Globus pallidus (tissue), 1 donor: ENCODE data around the gene IGFBP4.
"Not testable (repeated sequence)": the region's sequence is repeated elsewhere in the genome, so short reads cannot be mapped to it uniquely, and the experiment has no call there.

ENCODE experiments used
- DNase-seq: peaks from one replicate; pipeline ENCODE4 v3.0.0-alpha.2; 2015; ENCODE audit warnings: low spot score

The IGFBP4 gene

GRCh38 chr17:40443196-40443987, at the start of gene IGFBP4:
Gene IGFBP4, plus strand, starts transcription at chr17:40443450. Its CDS starts 286 bp downstream, at chr17:40443736.
- DNase-seq: peak; percentile 43

DNA sequence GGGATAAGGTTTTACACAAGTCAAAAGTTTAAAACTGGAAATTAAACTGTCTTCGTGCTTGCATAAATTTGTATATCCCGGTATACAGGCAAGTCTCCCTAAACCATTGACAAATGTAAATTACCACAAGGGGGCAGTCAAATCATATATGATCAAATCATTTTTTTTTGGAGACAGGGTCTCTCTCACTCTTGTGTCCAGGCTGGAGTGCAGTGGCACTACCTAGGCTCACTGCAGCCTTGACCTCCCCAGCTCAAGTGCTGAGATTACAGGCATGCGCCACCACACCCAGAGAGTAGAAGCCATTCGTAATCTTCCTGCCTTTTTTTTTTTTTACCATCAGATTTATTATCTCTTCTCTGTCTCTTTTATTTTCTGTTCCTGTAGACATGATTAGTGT, 44.1 kb upstream of the IGFBP4 start:
- DNase-seq: peak; percentile 35

DNA sequence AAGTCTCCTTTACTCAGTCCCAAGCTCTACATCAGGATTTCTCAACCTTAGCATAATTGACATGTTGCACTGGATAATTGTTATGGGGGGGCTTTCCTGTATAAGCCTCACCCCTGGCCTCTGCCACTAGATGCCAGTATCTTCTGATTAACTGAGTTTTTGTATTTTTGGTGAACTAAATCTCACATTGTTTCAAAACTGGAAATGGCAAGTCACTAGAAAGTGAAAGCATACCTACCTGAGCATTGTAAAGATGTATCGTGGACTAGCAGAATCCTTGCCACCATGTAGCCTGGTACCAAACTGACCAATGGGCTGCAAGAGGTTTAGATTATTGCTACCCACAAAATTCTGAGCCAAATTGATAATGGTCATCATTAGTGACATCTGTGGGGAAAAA, 40.6 kb upstream of the IGFBP4 start:
- no peak for DNase-seq

- DNase-seq: no peak
These were observed 39.2 kb upstream of the IGFBP4 start for GRCh38 chr17:40404003-40404402.

DNA sequence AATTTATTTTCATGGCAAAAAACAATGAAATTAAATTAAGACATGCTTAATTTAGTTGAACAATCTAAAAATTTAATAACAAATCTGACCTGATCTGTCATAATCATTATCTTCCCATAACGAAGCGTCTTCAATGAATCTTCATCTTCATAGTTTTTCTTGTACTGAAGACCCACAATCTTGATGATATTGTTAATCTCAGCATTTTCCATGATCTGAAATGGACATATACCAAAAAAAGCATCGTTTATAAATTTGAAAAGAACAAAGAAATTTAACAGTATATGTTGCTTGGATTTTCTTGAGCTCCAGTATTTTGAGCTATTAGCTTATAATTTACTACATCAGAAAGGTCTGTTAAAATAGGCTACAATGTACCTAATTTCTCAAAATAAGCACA, 35.8 kb upstream of the IGFBP4 start:
- DNase-seq: no peak

DNA sequence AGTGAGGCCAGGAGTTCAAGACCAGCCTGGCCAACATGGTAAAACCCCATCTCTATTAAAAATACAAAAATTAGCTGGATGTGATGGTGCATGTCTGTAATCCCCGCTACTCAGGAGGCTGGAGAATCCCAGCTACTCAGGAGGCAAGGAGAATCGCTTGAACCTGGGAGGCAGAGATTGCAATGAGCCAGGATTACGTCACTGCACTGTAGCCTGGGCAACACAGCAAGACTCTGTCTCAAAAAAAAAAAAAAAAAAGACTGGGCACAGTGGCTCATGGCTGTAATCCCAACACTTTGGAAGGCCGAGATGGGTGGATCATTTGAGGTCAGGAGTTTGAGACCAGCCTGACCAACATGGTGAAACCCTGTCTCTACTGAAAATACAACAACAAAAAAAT, 33.7 kb upstream of the IGFBP4 start:
- DNase-seq: not testable (repeated sequence)

GRCh38 chr17:40410082-40410481, 33.2 kb upstream of the IGFBP4 start:
- no peak for DNase-seq

DNA sequence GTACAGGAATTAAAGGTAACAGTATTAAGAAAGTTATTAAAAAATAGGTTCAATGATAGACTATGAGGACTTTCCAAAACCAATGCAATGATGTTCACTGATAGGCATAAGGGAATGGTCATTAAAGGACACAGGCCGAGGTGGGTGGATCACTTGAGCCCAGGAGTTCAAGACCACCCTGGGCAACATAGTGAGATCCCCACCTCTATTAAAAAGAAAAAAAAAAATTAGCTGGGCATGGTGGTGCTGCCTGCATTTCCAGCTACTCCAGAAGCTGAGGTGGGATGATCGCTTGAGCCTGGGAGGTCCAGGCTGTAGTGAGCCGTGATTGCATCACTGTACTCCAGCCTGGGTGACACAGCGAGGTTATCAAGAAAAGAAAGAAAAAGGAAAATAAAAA, 31.4 kb upstream of the IGFBP4 start:
- no peak for DNase-seq

- DNase-seq: no peak
These were observed 30.4 kb upstream of the IGFBP4 start for GRCh38 chr17:40412880-40413279.

GRCh38 chr17:40414312-40414711, 28.9 kb upstream of the IGFBP4 start:
- not testable (repeated sequence) for DNase-seq

DNA sequence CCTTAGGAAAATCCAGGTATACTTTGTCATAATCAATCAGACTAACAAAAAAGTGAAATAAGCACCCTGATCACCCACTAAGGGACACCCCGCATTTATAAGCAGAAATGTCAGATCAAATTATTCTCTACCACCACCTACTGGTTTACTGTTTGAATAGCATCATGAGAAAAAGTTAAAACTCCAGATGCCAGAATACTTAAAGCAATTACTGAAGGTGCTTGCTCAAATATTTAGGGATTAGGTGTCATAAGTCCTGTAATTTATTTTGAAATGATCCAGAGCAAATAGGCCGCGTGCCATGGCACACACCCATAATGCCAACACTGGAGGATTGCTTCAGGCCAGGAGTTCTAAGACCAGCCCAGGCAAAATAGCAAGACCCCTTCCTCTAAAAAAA, 27.9 kb upstream of the IGFBP4 start:
- DNase-seq: no peak

DNA sequence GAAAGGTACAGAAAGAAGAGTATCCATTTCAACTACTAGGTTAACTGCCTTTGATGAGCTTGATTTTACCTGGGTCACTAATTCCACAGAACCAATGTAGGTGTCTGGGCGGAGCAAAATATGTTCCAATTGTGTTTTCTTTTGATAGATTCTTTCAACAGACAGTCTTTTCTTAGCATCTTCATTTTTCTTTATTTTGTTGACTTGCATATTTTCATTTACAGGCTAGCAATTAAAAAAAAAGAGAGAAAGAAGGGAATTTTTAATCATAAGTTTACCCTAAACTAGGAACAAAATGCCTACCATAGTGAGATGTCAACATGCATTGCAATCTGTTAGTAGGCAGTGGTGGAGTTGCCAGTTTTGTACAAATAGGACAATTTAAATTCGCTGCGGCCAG, 26.6 kb upstream of the IGFBP4 start:
- no peak for DNase-seq

- no peak for DNase-seq
These were observed 26.0 kb upstream of the IGFBP4 start for GRCh38 chr17:40417258-40417608.

- DNase-seq: peak; percentile 99
These were observed 25.4 kb upstream of the IGFBP4 start, which contains the start of gene TOP2A for GRCh38 chr17:40417609-40418427. Gene TOP2A, minus strand, starts transcription at chr17:40417896. Its CDS starts 105 bp downstream, at chr17:40417791.

- DNase-seq: no peak
These were observed 24.9 kb upstream of the IGFBP4 start for GRCh38 chr17:40418428-40418706.

DNA sequence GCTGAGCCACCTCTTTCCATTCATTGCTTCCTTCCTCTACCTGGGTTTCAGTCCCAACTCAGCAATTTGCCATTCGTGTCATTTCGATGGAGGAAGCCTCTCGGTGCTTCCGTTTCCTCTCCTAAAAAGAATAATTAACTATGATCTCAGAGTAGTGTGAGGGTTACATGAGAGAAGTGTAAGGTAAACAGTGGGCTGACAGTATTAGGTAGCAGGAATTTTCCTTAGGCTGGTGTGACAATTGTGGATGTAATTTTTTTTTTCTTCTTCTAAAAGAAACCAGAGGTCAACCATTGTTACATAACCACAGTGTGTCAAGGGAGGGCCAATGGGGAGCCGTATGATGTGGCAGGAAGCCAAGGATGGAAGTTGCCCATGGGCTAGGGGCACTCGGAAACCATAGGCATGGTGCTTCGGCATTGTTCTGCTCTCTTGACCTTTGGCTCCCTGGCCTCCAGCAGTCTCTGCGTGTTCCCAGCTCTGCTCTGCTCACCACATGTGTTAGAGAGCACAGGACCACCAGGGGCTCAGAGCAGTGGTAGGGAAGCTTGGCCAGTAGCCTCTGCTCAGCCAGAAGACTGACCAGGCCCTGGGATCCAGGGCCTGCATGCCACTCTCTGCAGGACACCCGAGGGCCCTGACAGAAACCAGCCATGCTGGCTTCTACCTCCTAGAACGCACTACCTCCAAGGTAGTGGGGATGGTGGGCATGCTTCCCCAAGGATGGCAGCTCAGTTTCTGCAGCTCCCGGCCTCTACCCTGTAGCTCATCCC, 23.5 kb upstream of the IGFBP4 start:
- DNase-seq: no peak

GRCh38 chr17:40422990-40423633, 20.1 kb upstream of the IGFBP4 start:
- no peak for DNase-seq

DNA sequence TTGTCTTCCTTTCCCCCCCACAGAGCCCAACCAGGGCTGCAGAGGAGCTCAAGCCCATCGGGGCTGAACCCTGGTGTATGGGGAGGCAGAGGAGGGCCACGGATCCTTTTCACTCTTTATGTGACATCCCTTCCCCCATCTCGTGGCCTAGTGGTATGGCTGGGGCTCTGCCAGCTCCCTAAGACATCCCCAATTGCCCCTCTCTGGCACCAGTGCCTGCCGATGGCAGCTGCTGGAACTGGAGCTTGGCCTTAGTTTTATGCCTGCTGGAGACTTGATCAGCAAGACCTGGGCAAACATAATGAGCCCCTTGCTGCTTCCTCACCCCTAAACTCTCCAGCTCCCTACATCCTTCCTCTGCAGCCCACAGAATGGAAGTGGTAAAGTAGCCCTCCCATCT, 17.5 kb upstream of the IGFBP4 start:
- DNase-seq: no peak

GRCh38 chr17:40427002-40427491, 16.2 kb upstream of the IGFBP4 start:
- no peak for DNase-seq

DNA sequence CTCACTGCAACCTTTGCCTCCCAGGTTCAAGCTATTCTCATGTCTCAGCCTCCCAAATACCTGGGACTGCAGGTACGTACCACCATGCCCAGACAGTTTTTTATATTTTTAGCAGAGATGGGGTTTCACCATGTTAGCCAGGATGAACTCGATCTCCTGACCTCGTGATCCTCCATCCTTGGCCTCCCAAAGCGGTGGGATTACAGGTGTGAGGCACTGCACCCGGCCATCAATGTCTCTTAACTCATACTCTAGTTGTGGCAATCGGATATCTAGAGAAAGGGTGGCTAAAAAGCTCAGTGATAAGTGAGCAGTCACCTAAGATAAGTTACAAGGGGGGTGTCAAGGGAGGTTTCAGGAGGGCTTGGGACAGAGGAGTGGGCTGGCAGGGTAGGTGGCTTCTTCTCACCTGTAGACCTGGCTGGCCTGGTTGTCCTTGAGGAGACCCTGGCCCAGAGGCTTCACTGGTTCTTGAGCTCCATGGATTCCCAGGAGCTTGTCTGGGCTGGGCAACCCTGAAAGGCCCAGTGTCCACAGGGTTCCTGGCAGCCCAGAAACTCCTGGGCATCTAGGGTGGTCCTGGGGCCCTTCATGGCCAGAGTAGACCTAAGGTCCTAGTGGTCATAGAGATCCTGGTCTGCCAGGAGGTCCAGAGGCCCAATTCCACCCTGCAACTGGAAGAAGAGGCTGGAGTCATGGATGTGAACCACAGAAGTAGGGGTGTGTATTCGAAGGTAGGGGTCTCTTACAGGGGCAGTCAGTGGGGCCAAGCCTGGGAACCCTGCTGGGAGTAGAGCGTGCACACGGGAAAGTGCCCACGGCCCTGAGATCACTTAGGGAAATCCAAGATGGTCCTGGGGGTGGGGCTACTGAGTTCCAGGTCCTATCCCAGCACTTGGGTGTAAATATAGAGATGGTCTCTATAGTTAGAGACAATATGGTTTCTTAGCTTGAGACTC, 12.7 kb upstream of the IGFBP4 start:
- no peak for DNase-seq

DNA sequence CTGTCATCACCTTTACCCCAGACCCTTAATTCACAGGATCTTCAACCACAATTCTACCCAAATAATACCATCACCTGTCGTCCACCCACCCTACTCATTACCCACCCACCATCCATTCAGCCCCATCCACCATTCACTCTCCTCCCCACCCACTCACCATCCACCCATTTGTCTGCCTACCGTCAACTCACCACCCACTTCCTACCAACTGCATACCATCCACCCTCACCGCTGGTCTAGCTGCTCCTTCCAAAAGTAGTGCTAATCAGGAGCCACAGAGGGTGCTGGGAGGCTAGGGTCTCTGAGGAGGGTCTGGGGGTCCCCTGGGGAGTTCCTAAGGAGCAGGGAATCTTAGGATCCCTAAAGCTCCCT, 12.0 kb upstream of the IGFBP4 start:
- no peak for DNase-seq
